Tibial artery (tissue), 4 donors: ENCODE data around the gene GLDN.

Experiments used
- DNase-seq, 2 donors: peaks; one replicate each; pipeline ENCODE4 v3.0.0-alpha.2; 2019
- H3K27ac ChIP-seq, 2 donors: fragments of 200-600 bp; sonication (generic) in 1 of 2; 1 replicate in 1 of 2; 2 replicates in 1 of 2; pipeline ENCODE4 v1.5.1; 2018 to 2019; ENCODE audit warnings: mild to moderate bottlenecking in 1 of 2
- H3K27me3 ChIP-seq, 2 donors: fragments of 200-600 bp; sonication (generic) in 1 of 2; one replicate each; pipeline versions ENCODE4 v1.5.1 to v1.6.0; 2016 to 2019
- H3K36me3 ChIP-seq, 3 donors: fragments of 200-600 bp; sonication (generic) in 2 of 3; one replicate each; pipeline ENCODE4 v1.5.1; 2016 to 2019; ENCODE audit warnings: mild to moderate bottlenecking in 2 of 3
- H3K4me1 ChIP-seq, 4 donors: fragments of 200-600 bp; sonication (generic) in 2 of 4; 1 replicate in 3 of 4; 2 replicates in 1 of 4; pipeline ENCODE4 v1.5.1; 2016 to 2019
- H3K4me3 ChIP-seq, 2 donors: fragments of 200-600 bp; sonication (generic) in 1 of 2; 1 replicate in 1 of 2; 2 replicates in 1 of 2; pipeline ENCODE4 v1.5.1; 2018 to 2019; ENCODE audit warnings: mild to moderate bottlenecking in 2 of 2
- H3K9me3 ChIP-seq, 3 donors: fragments of 200-600 bp; sonication (generic) in 1 of 3; one replicate each; pipeline ENCODE4 v1.5.1; 2016 to 2019
- CTCF ChIP-seq, 2 experiments: fragments of 200-600 bp in 1 of 2; fragments of 450-650 bp in 1 of 2; IDR thresholded peaks; one replicate each; pipeline ENCODE4 v1.5.1; 2017 to 2019; ENCODE audit warnings: antibody characterized with exemption in 2 of 2, mild to moderate bottlenecking in 1 of 2, moderate library complexity in 1 of 2
- intact Hi-C: fragments of 100-400 bp; cut with DNase I; formaldehyde crosslinking; loops from one replicate; pipeline ENCODE4 v1.15.0; 2023; ENCODE audit warnings: low total_unique reads

Gene GLDN

GRCh38 chr15:51367322-51367976 lies 26.0 kb downstream of the GLDN start:
- no peak overlapping the region for H3K27ac ChIP-seq

GRCh38 chr15:51368307-51368706 lies 26.9 kb downstream of the GLDN start:
- TF ChIP-seq CTCF (IDR thresholded peaks at IDR 0.05), result no peak

More at GRCh38 chr15:51367322-51367976, 26.0 kb downstream of the GLDN start:
- no peak for DNase-seq
- intact Hi-C loops, result no loop called here
- H3K27me3 ChIP-seq, result no peaks in the 10 kb centered on the region
- H3K4me1 ChIP-seq, result peaks cover 0 to 20% (median 4%) of the 10 kb centered on the region in 4 donors
- H3K9me3 ChIP-seq, result no peaks in the 10 kb centered on the region
- no peaks in the 10 kb centered on the region for H3K36me3 ChIP-seq
- TF ChIP-seq CTCF (IDR thresholded peaks at IDR 0.05), result no peak
- H3K4me3 ChIP-seq, result no peak overlapping the region

GRCh38 chr15:51368751-51369450 lies 27.4 kb downstream of the GLDN start:
- Histone ChIP-seq H3K4me1 (peaks cover 0 to 20% (median 4%) of the 10 kb centered on the region in 4 donors), H3K36me3 (no peaks in the 10 kb centered on the region), H3K9me3 (no peaks in the 10 kb centered on the region), H3K4me3 (no peak overlapping the region), H3K27me3 (no peaks in the 10 kb centered on the region), H3K27ac (no peak overlapping the region)
- TF ChIP-seq CTCF (IDR thresholded peaks at IDR 0.05), result no peak
- no peak for DNase-seq
- intact Hi-C loops, result no loop called here

More at GRCh38 chr15:51368307-51368706, 26.9 kb downstream of the GLDN start:
- peaks cover 0 to 20% (median 4%) of the 10 kb centered on the region in 4 donors for H3K4me1 ChIP-seq
- intact Hi-C loops, result no loop called here
- no peaks in the 10 kb centered on the region for H3K36me3 ChIP-seq
- H3K27me3 ChIP-seq, result no peaks in the 10 kb centered on the region
- no peak overlapping the region for H3K27ac ChIP-seq
- H3K4me3 ChIP-seq, result no peak overlapping the region
- no peak for DNase-seq
- H3K9me3 ChIP-seq, result no peaks in the 10 kb centered on the region

- TF ChIP-seq CTCF (IDR thresholded peaks at IDR 0.05), result no peak
- H3K27me3 ChIP-seq, result no peaks in the 10 kb centered on the region
- no peaks in the 10 kb centered on the region for H3K36me3 ChIP-seq
- H3K27ac ChIP-seq, result no peak overlapping the region
- intact Hi-C loops, result no loop called here
- H3K9me3 ChIP-seq, result no peaks in the 10 kb centered on the region
- H3K4me1 ChIP-seq, result peaks cover 0 to 20% (median 4%) of the 10 kb centered on the region in 4 donors
- H3K4me3 ChIP-seq, result no peak overlapping the region
- DNase-seq, result no peak
Measured at GRCh38 chr15:51369451-51369761, 28.0 kb downstream of the GLDN start.

GRCh38 chr15:51371266-51371665 lies 29.8 kb downstream of the GLDN start:
- no peak for DNase-seq
- H3K4me1 ChIP-seq, result peaks cover 0 to 17% (median 4%) of the 10 kb centered on the region in 4 donors
- no peak for TF ChIP-seq CTCF (IDR thresholded peaks at IDR 0.05)
- no peaks in the 10 kb centered on the region for H3K9me3 ChIP-seq
- intact Hi-C loops, result no loop called here
- H3K27me3 ChIP-seq, result no peaks in the 10 kb centered on the region
- H3K4me3 ChIP-seq, result no peak overlapping the region
- H3K27ac ChIP-seq, result no peak overlapping the region
- H3K36me3 ChIP-seq, result no peaks in the 10 kb centered on the region
